Measurements from ENCODE around the gene CHTOP. TPM values are rescaled to one million over a fixed set of nuclear protein-coding genes. Genes with fewer than 3 reads are reported as not detected.

The CHTOP gene
- total and polyA plus RNA-seq, 2 experiments from 2014 or later, result 73.4 to 97.8 TPM

- TF ChIP-seq ZNF462 (CRISPR knock-in tag; IDR thresholded peaks at IDR 0.05), result no peak
- no peak for TF ChIP-seq ZNF114 (CRISPR knock-in tag; IDR thresholded peaks at IDR 0.05)
- no peak for TF ChIP-seq REST (IDR thresholded peaks at IDR 0.05; ENCODE audit: unreplicated experiment)
- TF ChIP-seq CTCF (conservative IDR thresholded peaks at IDR 0.05; ENCODE audit: low read depth in 2 of 2), result no peak
- TF ChIP-seq STAT1 (IDR thresholded peaks at IDR 0.05; ENCODE audit: unreplicated experiment), result no peak
- no peak for TF ChIP-seq JUNB (IDR thresholded peaks at IDR 0.05; ENCODE audit: unreplicated experiment)
- no peak for TF ChIP-seq EZH2 (IDR thresholded peaks at IDR 0.05; ENCODE audit: low read depth, unreplicated experiment)
- no peak for TF ChIP-seq POLR2AphosphoS5 (IDR thresholded peaks at IDR 0.05; ENCODE audit: low read depth)
- no peak for TF ChIP-seq EZH2phosphoT487 (IDR thresholded peaks at IDR 0.05; ENCODE audit: unreplicated experiment)
- TF ChIP-seq NANOG (IDR thresholded peaks at IDR 0.05; ENCODE audit: borderline replicate concordance), result no peak
- no peak for TF ChIP-seq ETS1 (IDR thresholded peaks at IDR 0.05)
- TF ChIP-seq ZNF331 (CRISPR knock-in tag; IDR thresholded peaks at IDR 0.05; ENCODE audit: low read depth), result no peak
Observed at GRCh38 chr1:153629343-153629665, 4.6 kb upstream of the CHTOP start (continued).
